ENCODE measurements around the gene SH3RF3. TPM values are rescaled to one million over a fixed set of nuclear protein-coding genes. Genes with fewer than 3 reads are reported as not detected.

SH3RF3 gene
- total RNA-seq, 1 experiment from 2014 or later: 4.9 TPM

DNA sequence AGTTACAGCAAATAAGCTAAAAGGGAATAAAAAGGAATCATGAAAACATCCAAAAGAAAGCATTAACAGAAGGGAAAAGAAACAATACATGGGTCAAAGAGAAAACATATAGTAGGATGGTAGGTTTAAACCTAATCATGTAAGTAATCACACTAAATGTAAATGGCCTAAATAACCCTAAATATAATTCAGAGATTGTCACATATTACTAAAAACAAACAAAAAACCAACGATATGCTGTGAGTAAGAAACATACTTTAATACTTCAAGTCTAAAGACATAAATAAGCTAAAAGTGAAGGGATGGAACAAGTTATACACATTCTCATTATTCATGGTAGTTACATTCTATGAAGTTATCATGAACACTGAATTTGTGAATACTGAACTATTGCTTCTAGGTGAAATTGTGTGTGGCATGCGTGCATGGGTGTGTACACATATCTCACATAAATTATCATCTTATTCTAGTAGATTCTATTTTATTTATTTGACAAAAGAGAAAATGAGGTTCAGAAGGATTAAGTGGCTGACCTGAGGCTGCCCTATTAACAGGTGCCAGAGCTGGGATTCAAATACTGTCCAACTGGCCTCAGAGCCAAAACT, 313.8 kb downstream of the SH3RF3 start:
- no peaks in the 10 kb centered on the region for H3K4me1 ChIP-seq (ENCODE audit: control insufficient read depth, insufficient read depth, low read length)
- no TSS peak for BruUV-seq (replicated peaks)
- H3K36me3 ChIP-seq (ENCODE audit: control insufficient read depth, insufficient read depth, low read length): no peaks in the 10 kb centered on the region
- no peaks in the 10 kb centered on the region for H3K27me3 ChIP-seq (ENCODE audit: control insufficient read depth, insufficient read depth, low read length)
- H3K9me3 ChIP-seq (ENCODE audit: control insufficient read depth, insufficient read depth, low read depth, low read length): peaks cover 36% of the 10 kb centered on the region
- ChIA-PET POLR2A (interaction anchor here (0.7 kb wide), 1 partner anchor 73 kb away, joined by 3 read pairs; no protein-coding TSS in a partner anchor), CTCF (no interaction called here)
- intact Hi-C loops (cut with micrococcal nuclease; ENCODE audit: unreplicated experiment) (no loop called here), in situ Hi-C loops (cut with HindIII; ENCODE audit: low pct_unique_long_range_greater_than_20kb, low sequenced_read_pairs) (no loop called here)
- ATAC-seq (no peak), DNase-seq (ENCODE audit: low read depth, low spot score) (no peak)
- H3K4me3 ChIP-seq (ENCODE audit: low read depth in 2 of 2, low read length in 2 of 2): no peak overlapping the region
- no peak overlapping the region for H3K27ac ChIP-seq (ENCODE audit: low read length)
- TF ChIP-seq, protein P1, sequence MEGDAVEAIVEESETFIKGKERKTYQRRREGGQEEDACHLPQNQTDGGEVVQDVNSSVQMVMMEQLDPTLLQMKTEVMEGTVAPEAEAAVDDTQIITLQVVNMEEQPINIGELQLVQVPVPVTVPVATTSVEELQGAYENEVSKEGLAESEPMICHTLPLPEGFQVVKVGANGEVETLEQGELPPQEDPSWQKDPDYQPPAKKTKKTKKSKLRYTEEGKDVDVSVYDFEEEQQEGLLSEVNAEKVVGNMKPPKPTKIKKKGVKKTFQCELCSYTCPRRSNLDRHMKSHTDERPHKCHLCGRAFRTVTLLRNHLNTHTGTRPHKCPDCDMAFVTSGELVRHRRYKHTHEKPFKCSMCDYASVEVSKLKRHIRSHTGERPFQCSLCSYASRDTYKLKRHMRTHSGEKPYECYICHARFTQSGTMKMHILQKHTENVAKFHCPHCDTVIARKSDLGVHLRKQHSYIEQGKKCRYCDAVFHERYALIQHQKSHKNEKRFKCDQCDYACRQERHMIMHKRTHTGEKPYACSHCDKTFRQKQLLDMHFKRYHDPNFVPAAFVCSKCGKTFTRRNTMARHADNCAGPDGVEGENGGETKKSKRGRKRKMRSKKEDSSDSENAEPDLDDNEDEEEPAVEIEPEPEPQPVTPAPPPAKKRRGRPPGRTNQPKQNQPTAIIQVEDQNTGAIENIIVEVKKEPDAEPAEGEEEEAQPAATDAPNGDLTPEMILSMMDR (IDR thresholded peaks at IDR 0.05): no peak
- TF ChIP-seq SIN3A (IDR thresholded peaks at IDR 0.05; ENCODE audit: borderline replicate concordance, insufficient read depth, low read depth, low read length) (no peak), POLR2AphosphoS5 (IDR thresholded peaks at IDR 0.05; ENCODE audit: low read depth, low read length) (no peak), TCF7L2 (IDR thresholded peaks at IDR 0.05; ENCODE audit: low read depth, low read length) (no peak)
- TF ChIP-seq, protein P2, sequence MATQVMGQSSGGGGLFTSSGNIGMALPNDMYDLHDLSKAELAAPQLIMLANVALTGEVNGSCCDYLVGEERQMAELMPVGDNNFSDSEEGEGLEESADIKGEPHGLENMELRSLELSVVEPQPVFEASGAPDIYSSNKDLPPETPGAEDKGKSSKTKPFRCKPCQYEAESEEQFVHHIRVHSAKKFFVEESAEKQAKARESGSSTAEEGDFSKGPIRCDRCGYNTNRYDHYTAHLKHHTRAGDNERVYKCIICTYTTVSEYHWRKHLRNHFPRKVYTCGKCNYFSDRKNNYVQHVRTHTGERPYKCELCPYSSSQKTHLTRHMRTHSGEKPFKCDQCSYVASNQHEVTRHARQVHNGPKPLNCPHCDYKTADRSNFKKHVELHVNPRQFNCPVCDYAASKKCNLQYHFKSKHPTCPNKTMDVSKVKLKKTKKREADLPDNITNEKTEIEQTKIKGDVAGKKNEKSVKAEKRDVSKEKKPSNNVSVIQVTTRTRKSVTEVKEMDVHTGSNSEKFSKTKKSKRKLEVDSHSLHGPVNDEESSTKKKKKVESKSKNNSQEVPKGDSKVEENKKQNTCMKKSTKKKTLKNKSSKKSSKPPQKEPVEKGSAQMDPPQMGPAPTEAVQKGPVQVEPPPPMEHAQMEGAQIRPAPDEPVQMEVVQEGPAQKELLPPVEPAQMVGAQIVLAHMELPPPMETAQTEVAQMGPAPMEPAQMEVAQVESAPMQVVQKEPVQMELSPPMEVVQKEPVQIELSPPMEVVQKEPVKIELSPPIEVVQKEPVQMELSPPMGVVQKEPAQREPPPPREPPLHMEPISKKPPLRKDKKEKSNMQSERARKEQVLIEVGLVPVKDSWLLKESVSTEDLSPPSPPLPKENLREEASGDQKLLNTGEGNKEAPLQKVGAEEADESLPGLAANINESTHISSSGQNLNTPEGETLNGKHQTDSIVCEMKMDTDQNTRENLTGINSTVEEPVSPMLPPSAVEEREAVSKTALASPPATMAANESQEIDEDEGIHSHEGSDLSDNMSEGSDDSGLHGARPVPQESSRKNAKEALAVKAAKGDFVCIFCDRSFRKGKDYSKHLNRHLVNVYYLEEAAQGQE (IDR thresholded peaks at IDR 0.05; ENCODE audit: insufficient read depth in 1 of 2, low read depth in 2 of 2, low read length in 1 of 2): no peak

DNA sequence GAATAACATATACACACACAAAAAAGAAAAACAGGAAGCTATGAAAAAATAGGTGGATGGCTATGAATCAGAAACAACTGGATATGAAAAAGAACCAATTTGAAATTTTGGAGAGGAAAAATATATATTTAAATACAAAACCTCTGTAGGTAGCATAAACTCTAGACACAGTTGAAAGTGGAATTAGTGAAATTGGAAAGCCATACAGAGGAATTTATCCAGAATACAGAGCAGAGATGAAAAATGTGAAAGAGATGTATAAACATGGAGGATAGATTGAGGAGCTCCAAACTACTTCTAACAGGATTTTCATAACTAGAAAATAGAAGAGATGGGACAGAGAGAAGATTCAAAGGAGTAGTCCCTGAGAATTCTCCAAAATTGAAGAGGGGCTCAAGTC, 315.9 kb downstream of the SH3RF3 start:
- in situ Hi-C loops (cut with HindIII; ENCODE audit: low pct_unique_long_range_greater_than_20kb, low sequenced_read_pairs) (no loop called here), intact Hi-C loops (cut with micrococcal nuclease; ENCODE audit: unreplicated experiment) (no loop called here)
- TF ChIP-seq TCF7L2 (IDR thresholded peaks at IDR 0.05; ENCODE audit: low read depth, low read length) (no peak), SIN3A (IDR thresholded peaks at IDR 0.05; ENCODE audit: borderline replicate concordance, insufficient read depth, low read depth, low read length) (no peak), POLR2AphosphoS5 (IDR thresholded peaks at IDR 0.05; ENCODE audit: low read depth, low read length) (no peak)
- TF ChIP-seq, protein P2 (IDR thresholded peaks at IDR 0.05; ENCODE audit: insufficient read depth in 1 of 2, low read depth in 2 of 2, low read length in 1 of 2): no peak
- TF ChIP-seq, protein P1 (IDR thresholded peaks at IDR 0.05): no peak

More for the DNA sequence above, 315.9 kb downstream of the SH3RF3 start:
- H3K27ac ChIP-seq (ENCODE audit: low read length): no peak overlapping the region
- peaks cover 36% of the 10 kb centered on the region for H3K9me3 ChIP-seq (ENCODE audit: control insufficient read depth, insufficient read depth, low read depth, low read length)
- ChIA-PET POLR2A (no interaction called here), CTCF (no interaction called here)
- H3K27me3 ChIP-seq (ENCODE audit: control insufficient read depth, insufficient read depth, low read length): no peaks in the 10 kb centered on the region
- DNase-seq (ENCODE audit: low read depth, low spot score) (no peak), ATAC-seq (no peak)
- H3K36me3 ChIP-seq (ENCODE audit: control insufficient read depth, insufficient read depth, low read length): no peaks in the 10 kb centered on the region
- no TSS peak for BruUV-seq (replicated peaks)
- H3K4me3 ChIP-seq (ENCODE audit: low read depth in 2 of 2, low read length in 2 of 2): no peak overlapping the region
- no peaks in the 10 kb centered on the region for H3K4me1 ChIP-seq (ENCODE audit: control insufficient read depth, insufficient read depth, low read length)

Measured in Panc1 (cell line).